Fibroblast of peridontal ligament (primary cell): ENCODE data around the gene RTTN.
A peak's percentile ranks its signal among the peaks of the same experiment; 100 is the strongest.

Experiments used
- DNase-seq: peaks from one replicate; pipeline ENCODE4 v3.0.0-alpha.2; 2010; ENCODE audit errors: extremely low read depth

Gene RTTN

DNA sequence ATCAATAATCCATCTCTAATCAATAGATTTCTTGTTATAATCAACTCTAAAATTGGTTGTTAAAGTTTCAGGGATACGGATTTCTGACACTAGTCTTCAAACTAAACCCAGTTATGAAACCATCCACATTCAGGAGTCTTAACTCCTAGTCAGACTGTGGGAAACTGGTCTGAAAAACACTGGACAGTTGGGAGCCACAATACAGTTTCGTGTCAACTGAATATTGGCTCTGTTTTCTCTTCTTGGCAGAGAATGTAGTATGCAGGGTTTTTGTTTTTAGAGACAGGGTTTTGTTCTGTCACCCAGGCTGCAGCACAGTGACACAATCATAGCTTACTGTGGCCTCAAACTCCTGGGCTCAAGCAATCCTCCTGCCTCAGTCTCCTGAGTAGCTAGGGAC lies 123.1 kb downstream of the RTTN start:
- no peak for DNase-seq

DNA sequence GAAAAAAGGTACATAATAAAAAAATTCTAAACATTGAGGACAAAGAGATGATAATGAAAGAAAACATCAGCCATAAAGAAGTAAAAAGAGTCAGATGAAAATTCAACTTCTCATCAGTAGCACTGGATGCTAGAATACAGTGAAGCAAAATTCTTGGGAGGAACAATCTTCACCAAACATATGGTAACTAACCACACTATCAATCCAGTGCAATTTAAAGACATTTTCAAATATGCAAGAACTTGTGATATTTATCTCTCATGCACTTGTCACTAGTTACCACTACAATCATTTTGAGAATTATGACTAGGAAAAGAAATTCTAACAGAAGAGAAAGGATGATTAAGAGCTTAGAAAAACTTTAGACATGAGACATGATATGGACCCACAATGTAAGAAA lies 127.4 kb downstream of the RTTN start:
- no peak for DNase-seq

DNA sequence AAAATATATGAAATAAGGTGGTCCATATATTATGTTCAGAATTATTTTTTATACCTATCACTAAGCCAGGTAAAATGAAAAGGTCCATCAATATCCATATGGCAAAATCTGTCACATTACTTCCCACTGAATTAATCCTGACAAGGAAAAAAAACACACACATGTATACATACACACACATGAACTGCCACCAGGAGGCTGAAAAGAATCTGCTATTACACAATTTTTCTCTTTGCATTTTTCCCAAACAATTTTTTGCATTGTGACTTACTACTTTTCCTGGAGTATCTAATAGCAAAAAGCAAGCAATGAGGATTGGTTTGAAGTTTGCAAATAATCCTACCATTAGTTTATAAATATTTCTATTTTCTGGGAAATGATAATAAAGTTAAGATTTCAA lies 129.6 kb downstream of the RTTN start:
- DNase-seq = peak; percentile 33

DNA sequence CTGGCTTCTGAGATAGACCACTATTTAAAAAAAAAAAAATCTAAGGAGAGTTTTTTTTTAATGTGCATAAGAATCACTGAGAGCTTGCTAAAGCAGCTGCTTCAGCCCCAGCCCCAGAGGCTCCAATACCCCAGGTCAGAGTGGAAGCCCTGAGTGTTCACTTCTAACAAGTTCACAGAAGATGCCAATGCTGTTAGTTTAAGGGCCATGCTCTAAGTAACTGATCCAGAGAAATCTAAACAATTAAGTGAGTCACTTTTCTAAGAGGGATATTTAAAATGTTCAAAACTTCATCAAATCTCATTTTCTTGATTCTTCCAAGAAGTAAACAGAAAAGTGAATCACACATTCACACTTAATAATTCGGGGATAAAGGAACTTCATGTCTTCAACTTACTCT lies 131.4 kb downstream of the RTTN start:
- DNase-seq = peak; percentile 56

DNA sequence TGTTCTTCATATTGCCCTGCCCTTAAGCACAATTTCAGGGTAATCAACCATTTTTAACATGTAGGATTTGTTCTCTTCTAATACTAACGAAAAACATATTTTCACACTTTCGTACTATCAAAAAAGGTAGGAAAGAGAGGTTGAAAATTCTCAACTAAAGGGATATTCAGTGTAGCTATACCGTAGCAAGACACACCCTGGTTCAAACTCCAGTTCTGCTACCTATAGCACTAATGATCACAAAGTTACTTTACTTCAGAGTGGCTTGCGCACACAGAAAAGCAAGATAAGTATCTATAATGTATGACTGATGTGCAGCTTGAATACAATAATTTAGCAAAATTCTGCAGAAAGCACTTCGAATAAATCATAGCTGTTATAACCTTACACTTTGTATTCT lies 132.1 kb downstream of the RTTN start:
- DNase-seq = no peak

DNA sequence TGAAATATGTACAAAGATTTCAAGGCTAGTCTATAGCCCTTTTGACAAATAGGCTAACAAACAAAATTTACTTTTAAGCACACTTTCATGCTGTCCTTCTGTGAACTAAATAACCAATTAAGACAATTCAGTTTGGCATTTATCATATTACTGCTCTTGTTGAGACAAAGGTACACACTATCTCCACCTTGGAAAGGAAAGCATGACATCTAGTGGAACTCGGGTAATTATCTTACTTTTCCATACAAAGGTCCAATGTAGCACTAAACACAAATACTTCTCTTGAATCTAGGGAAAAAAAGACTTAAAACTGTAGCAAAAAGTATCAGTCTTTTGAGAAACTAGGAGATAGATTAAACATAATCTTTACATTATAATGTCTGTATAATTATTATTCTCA lies 132.8 kb downstream of the RTTN start:
- DNase-seq = peak; percentile 76

DNA sequence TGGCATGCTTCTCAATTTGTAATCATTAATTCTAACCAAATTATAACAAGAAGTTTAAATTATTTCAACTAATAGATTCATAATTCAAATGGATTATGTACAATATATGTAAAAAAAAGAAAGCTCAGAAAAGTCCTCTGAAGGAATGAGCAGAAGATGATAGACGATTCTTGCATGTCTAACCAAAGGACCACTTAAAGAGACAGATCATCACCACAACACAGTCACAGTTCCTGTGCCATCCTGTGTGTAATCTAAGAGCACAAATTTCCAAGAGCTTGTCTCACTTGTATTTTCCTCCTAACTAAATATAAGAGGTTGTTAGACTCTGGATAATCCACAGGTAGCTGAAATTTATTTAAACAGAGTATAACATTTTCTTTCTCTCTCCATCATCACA lies 135.5 kb downstream of the RTTN start:
- DNase-seq = no peak

DNA sequence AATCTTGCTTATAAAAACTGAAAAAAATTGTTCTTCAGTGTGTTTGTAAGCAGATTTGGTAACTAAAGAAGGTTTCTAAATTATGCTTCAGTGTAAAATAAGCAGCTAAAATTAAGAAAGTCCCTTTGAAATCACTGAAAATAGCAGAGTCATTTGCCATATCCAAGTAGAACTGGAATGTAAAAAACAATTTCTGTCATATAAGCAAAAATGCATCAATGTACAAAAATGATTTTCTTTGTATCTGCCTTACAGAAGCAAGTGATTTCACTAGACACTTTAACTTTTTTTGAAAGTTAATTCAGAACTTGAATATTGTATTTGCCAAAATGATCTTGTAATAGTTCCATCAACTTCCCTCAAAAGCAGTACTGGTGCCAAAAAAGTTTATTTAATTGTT lies 136.1 kb downstream of the RTTN start:
- no peak for DNase-seq

DNA sequence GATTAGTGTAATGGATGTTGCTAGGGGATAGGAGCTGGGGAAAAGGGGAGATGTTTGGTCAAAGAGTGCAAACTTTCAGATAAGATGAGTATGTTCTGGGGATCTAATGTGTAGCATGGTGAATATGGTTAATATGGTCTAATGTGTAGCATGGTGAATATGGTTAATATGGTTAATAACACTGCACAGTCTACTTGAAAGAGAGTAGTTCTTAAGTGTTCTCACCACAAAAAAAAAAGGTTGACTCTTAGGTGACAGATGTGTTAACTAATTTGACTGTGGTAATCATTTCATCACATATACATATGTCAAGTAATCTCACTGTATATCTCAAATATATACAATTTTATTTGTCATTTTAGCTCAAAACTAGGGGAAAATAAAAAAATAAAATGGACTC lies 136.5 kb downstream of the RTTN start:
- DNase-seq = no peak

DNA sequence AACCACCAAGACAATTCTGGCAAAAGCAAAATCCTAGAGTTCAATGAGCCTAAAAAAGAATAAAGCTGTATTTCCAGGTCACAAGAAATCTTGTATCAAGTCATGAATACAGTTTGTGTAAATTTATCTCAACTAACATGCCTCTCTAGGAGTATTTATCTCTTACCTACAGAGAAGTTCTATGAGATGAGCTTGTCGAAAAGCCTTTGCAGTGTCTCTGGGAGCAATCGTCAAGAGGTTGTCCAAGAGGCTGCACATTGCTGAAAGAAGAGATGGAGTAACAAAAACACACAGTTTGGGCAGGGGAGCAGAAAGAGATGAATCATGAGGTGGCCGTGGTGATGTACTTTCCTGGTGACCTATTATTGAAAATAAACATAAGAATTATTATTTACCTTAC lies 145.8 kb downstream of the RTTN start:
- DNase-seq = no peak

DNA sequence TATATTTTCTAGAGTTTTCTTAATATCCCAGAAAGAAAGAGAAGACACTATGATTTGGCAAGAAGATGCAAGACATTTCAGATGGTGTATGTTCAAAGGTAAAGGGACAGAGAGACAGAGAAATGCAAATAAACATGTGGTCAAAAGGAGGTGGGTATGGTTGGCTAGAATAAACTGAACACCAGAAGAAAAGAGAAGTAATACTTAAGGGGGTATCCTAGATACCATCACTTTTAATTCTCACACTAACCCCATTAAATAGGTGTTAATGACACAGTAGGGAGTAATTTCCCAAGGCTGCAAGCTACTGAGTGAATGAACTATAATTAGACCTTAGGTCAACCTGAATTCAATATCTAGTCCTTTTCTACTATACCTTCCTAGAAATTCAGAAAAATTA lies 146.6 kb downstream of the RTTN start:
- no peak for DNase-seq

DNA sequence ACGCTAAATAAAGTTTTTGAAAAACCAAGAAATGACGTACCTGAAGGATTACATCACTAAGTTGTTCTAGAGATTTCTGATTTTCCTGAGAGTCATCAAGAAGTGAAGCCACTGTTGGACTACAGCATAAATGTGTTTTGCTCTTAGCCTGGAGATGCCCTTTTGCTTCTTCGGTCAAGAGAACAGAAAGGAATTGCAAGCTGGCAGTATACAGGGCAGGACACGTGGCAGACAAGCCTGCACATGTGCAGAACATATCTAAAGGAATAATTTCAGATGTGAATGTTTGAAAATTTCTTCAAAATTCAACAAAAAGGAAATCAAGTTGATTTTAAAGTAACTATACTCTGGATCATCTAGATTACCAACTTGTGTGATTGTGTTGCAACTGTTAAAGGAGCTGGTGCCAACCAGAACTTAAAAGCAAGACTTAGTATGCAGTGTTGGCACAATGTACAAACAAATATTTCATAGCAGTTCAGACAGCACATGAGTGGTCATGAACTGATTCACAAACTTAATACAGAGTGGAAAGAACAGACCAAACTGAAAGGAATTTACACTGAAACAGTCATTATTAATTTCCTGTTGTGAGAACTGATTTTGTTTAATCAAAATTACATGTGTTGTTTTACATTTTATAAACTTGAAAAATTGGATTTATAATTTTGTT lies 157.4 kb downstream of the RTTN start:
- peak; percentile 80 for DNase-seq

DNA sequence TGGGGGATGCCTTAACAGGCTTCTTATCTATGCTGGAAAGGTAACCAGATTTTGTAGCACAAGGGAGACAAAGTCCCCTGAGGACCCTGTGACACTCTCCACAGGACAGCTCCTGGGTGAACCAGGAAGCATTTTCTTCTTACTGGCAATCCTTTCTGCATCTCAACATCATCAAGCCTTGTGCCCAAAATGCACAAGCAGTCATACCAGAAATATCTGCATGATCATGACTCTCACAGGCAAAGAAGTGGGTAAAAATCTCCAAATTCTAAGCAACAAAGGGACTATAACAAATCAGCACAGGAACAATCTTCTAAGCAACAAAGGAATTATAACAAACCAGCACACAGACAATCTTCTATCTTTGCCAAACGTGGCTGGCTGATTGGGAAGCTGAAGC lies 158.7 kb downstream of the RTTN start:
- DNase-seq = peak; percentile 48

DNA sequence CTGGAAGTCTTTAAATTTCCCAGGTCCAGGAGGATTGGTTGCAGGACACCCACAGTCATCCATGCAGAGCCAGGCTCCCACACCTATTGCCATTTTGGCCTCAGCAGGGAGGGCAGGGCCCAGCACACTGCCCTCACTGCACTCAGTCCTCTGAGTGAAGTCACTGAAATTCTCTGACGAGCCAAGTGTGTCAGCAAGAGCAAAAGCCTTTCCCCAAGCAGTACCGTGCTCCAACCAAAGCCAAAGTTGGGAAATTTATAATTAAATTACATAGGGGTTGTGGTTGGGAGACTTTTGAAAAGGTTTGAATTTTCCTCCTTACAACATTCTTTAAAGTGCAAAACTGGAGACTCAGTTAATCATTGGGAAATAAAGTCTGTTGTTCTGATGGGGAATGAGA lies 159.3 kb downstream of the RTTN start:
- DNase-seq = peak; percentile 85

DNA sequence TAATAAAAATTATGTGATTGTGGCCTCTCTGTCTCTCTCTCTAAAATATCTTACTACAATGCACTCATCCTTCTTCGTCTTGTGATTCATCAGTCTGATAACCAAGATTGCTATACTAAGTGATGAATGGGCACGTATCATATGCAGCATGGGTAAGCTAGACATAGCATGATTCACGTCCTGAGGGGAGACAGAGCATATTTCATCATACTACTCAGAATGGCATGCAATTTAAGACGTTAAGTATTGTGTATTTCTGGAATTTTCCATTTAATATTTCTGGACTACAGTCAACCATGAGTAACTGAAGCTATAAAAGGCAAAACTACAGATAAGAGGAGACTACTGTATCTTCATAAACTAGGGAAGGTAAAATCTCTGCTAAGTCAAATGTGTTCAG lies 160.9 kb downstream of the RTTN start:
- DNase-seq = peak; percentile 99

DNA sequence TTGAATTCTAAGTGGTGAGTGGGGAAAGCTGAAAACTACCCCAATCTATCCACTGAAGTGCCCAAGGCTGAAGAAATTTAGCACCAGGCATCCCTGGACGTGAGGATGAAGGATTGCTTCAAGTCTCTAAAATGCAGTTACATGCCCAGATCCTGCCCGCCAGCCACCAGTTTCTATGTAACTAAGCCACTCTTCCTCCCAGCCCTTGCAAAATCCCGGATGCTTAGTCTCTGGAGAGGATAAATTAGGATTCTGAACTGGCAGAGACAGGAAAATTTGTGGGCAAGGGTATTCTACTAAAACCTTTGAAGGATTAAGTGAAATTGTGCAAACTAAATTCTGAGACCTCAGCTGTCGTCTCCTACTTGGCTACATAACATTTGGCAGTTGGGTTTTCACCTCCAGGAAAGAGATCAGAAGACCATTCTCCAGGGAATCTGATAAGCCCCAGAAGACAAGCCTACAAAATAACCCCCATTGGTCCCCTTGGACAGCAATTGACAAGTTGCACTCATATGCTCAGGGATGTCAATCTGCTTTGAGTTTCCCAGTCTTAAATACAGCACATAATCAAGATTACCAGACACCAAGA lies 163.9 kb downstream of the RTTN start:
- no peak for DNase-seq

DNA sequence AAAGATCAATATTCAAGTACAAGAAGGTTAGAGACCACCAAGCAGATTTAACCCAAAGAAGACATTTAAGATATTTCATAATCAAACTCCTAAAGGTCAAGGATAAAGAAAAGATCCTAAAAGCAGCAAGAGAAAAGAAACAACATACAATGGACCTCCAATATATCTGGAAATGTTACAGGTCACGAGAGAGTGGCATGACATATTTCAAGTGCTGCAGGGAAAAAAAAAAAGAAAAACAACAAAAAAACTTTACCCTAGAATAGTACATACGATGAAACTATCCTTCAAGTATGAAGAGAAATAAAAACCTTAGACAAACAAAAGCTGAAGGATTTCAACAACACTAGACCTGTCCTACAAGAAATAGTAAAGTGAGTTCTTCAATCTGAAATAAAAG lies 166.3 kb downstream of the RTTN start:
- DNase-seq = no peak

DNA sequence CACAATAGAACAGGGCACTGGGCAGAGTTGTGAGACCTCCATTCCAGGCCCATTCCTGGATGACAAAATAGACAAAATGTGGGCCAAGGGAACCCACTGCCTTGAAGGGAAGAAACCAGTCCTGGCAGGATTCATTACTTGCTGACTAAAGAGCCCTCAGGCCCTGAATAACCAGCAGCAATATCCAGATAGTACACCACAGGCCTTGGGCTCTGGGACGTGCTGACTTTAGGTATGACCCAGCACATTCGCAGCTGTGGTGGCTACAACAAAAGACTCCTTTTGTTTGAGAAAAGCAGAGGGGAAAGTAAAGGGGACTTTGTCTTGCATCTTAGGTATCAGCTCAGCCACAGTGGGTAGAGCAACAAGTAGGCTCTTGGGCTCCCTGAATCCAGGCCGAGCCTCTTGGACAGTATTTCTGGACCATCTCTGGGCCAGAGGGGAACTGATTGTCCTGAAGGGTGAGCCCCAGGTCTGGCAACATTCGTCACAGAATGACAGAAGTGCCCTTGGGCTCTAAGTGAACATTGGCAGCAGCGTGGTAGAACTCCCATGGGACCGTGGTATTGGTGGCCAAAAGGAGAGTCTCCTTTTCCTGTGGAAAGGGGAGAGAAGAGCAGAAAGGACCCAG lies 167.9 kb downstream of the RTTN start:
- no peak for DNase-seq

DNA sequence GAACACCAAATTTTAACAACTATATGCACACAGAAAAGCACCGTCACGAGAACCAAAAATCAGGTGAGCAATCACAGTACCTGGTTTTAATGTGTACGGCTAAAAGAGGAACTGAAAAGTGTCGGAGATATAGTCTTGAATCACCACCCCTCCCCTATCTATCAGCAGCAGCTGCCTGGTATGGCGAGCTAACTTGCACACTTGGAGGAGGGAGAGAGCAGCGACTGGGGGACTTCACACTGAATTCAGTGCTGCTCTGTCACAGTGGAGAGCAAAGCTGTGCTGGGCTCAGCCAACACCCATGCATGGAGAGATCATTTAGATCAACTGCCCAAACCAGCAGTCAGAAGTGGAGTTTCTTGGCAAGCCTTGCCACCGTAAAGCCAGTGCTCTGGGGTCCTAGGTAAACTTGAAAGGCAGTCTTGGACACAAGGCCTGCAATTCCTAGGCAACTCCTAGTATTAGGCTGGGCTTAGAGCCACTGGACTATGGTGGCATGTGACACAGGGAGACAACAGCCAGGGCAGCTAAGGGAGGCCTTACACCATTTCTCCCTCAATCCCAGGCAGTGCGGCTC lies 168.6 kb downstream of the RTTN start:
- DNase-seq = no peak

DNA sequence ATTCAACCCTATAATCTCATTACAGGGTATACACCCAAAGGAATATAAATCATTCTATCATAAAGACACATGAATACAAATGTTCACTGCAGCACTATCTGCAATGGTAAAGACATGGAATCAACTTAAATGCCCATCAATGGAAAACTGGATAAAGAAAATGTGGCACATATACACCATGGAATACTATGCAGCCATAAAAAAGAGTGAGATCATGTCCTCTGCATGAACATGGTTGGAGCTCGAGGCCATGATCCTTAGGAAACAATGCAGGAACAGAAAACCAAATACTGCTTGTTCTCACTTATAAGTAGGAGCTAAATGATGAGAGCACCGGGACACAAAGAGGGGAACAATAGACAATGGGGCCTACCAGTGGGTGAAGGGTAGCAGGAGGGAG lies 169.3 kb downstream of the RTTN start:
- DNase-seq = no peak

DNA sequence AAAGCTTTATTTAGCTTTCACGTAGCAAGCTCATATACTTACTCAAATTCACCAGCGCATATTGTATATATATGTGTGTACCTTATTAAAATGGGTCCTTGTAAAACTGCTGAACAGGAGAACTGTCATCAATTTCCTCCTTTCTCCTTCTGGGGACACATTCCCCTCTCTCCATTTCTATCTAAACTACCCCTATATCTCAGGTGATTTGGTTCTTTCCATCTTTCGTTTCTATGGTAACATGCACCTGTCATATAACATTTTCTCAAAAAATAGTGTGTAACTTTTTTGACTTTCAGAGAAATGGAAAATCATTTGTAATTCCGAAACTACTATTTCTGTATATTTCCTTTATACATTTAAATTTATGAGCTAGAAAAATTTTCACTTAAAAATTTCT lies 174.3 kb downstream of the RTTN start:
- no peak for DNase-seq

DNA sequence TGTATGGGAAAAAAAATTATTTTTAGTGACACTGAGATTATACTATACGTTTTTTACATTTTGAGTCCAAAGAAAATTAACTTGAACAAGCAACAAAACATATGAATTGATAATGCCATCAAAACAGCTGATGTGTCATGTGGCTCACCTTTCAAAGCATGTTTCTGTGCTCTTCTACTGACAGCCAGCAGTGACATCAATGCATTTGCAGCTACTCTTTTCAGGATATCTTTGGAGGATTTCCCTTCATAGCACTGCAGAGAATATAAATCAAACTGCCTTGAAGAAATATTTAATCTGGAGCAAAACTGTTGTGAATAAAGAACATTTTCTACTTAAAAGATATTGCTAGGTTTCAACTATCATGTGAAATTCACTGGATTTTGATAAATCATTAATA lies 174.8 kb downstream of the RTTN start:
- DNase-seq = no peak

DNA sequence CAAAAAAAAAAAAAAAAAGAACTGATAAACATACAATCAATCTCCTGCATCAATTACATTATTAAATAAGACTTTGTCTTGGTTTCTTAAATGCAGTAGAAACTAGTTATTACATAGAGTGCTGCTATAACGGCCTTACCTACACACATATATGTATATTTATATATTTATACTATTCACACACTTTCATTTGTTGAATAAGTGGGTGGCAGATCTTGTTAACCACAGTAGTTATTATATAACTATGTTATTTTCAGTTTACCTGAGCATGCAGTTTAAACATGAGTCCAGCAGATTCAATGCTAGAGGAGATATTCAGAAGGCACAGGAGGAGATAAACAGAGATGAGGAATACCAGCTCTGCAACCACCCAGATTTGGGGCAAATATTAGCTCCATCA lies 176.3 kb downstream of the RTTN start:
- DNase-seq = no peak
